H9 (cell line): ENCODE results near the gene C2orf80. TPM values are rescaled to one million over a fixed set of nuclear protein-coding genes. Genes with fewer than 3 reads are reported as not detected.

Source experiments
- DNase-seq: peaks from one replicate; pipeline ENCODE4 v3.0.0-alpha.2; 2017
- H2AFZ ChIP-seq: one replicate; pipeline ENCODE4 v1.6.1; 2013; ENCODE audit warnings: mild to moderate bottlenecking, low read length, control low read depth, moderate library complexity
- H2AK5ac ChIP-seq: 2 replicates; pipeline ENCODE4 v1.6.1; 2013; ENCODE audit warnings: low read length, control low read depth, mixed read lengths; ENCODE audit not compliant: insufficient read length
- H2BK120ac ChIP-seq: one replicate; pipeline ENCODE4 v1.6.1; 2013; ENCODE audit warnings: low read depth, mild to moderate bottlenecking, low read length, control low read depth, inconsistent platforms; ENCODE audit not compliant: poor library complexity, severe bottlenecking
- H2BK12ac ChIP-seq: 2 replicates; pipeline ENCODE4 v1.6.1; 2013; ENCODE audit warnings: low read length, control low read depth, mixed read lengths, low read depth; ENCODE audit not compliant: insufficient read length
- H2BK15ac ChIP-seq: 2 replicates; pipeline ENCODE4 v1.6.1; 2013; ENCODE audit warnings: low read depth, low read length, control low read depth
- H2BK20ac ChIP-seq: one replicate; pipeline ENCODE4 v1.6.1; 2013; ENCODE audit warnings: low read depth, mild to moderate bottlenecking, low read length, control low read depth, inconsistent platforms; ENCODE audit not compliant: poor library complexity, severe bottlenecking
- H2BK5ac ChIP-seq: 2 replicates; pipeline ENCODE4 v1.6.1; 2013; ENCODE audit warnings: low read length, control low read depth, mixed read lengths; ENCODE audit not compliant: insufficient read length
- H3K14ac ChIP-seq: 2 replicates; pipeline ENCODE4 v1.6.1; 2013; ENCODE audit warnings: low read length, control low read depth; ENCODE audit not compliant: insufficient read depth
- H3K18ac ChIP-seq: 2 replicates; pipeline ENCODE4 v1.6.1; 2013; ENCODE audit warnings: low read depth, mild to moderate bottlenecking, mixed read lengths, low read length, control low read depth; ENCODE audit not compliant: insufficient read length
- H3K23ac ChIP-seq: 2 replicates; pipeline ENCODE4 v1.6.1; 2013; ENCODE audit warnings: low read length, control low read depth, mixed read lengths, low read depth; ENCODE audit not compliant: insufficient read length
- H3K23me2 ChIP-seq: 2 replicates; pipeline ENCODE4 v1.6.1; 2013; ENCODE audit warnings: low read depth, mild to moderate bottlenecking, mixed read lengths, low read length, control low read depth; ENCODE audit not compliant: insufficient read length, poor library complexity, severe bottlenecking
- H3K27ac ChIP-seq: 2 replicates; pipeline ENCODE4 v1.5.1; 2013; ENCODE audit warnings: low read length, control low read depth, mixed read lengths, low read depth; ENCODE audit not compliant: insufficient read length
- H3K27me3 ChIP-seq: 2 replicates; pipeline ENCODE4 v1.6.1; 2013; ENCODE audit warnings: low read length, control low read depth, inconsistent platforms; ENCODE audit not compliant: insufficient read depth
- H3K4ac ChIP-seq: 2 replicates; pipeline ENCODE4 v1.6.1; 2013; ENCODE audit warnings: low read depth, mild to moderate bottlenecking, control low read depth, inconsistent platforms, low read length, moderate library complexity
- H3K4me1 ChIP-seq: 2 replicates; pipeline ENCODE4 v1.6.1; 2013; ENCODE audit warnings: low read length, control low read depth, inconsistent platforms; ENCODE audit not compliant: insufficient read depth
- H3K4me2 ChIP-seq: 2 replicates; pipeline ENCODE4 v1.6.1; 2013; ENCODE audit warnings: low read length, control low read depth, mixed read lengths; ENCODE audit not compliant: insufficient read length, insufficient read depth
- H3K56ac ChIP-seq: 2 replicates; pipeline ENCODE4 v1.6.1; 2013; ENCODE audit warnings: low read depth, mild to moderate bottlenecking, mixed read lengths, low read length, control low read depth; ENCODE audit not compliant: insufficient read length
- H3K79me1 ChIP-seq: 2 replicates; pipeline ENCODE4 v1.6.1; 2013; ENCODE audit warnings: low read depth, mild to moderate bottlenecking, moderate library complexity, low read length, control low read depth, inconsistent platforms; ENCODE audit not compliant: insufficient read depth, poor library complexity, severe bottlenecking
- H3K79me2 ChIP-seq: 2 replicates; pipeline ENCODE4 v1.6.1; 2013; ENCODE audit warnings: low read length, control low read depth, inconsistent platforms; ENCODE audit not compliant: insufficient read depth
- H3K9ac ChIP-seq: 2 replicates; pipeline ENCODE4 v1.6.1; 2013; ENCODE audit warnings: low read length, control low read depth, mixed read lengths; ENCODE audit not compliant: insufficient read length; ENCODE audit errors: extremely low read depth
- H3K9me3 ChIP-seq: one replicate; pipeline ENCODE4 v1.6.1; 2013; ENCODE audit warnings: low read depth, low read length, inconsistent platforms; ENCODE audit not compliant: control insufficient read depth
- H3T11ph ChIP-seq: one replicate; pipeline ENCODE4 v1.6.1; 2013; ENCODE audit warnings: mild to moderate bottlenecking, low read length, control low read depth, inconsistent platforms
- H4K20me1 ChIP-seq: one replicate; pipeline ENCODE4 v1.6.1; 2013; ENCODE audit not compliant: control insufficient read depth, insufficient read length, insufficient read depth
- H4K5ac ChIP-seq: 2 replicates; pipeline ENCODE4 v1.6.1; 2013; ENCODE audit warnings: low read depth, mild to moderate bottlenecking, mixed read lengths, low read length, control low read depth; ENCODE audit not compliant: insufficient read length
- H4K8ac ChIP-seq: replicated peaks from 2 replicates; pipeline ENCODE4 v1.6.1; 2013; ENCODE audit warnings: low read length, control low read depth, mixed read lengths, low read depth; ENCODE audit not compliant: insufficient read length
- H4K91ac ChIP-seq: 2 replicates; pipeline ENCODE4 v1.6.1; 2013; ENCODE audit warnings: low read depth, mild to moderate bottlenecking, moderate library complexity, mixed read lengths, low read length, control low read depth; ENCODE audit not compliant: insufficient read length
- H3K27ac Mint-ChIP-seq, 3 experiments: 2 replicates in 2 of 3; 3 replicates in 1 of 3; pipeline ENCODE4 v1.8.0; 2020 to 2021; ENCODE audit warnings: mixed read lengths in 3 of 3, mild to moderate bottlenecking in 1 of 3, moderate library complexity in 1 of 3
- H3K27me3 Mint-ChIP-seq: 2 replicates; pipeline ENCODE4 v1.8.0; 2021; ENCODE audit warnings: low read depth, mild to moderate bottlenecking, moderate library complexity, mixed read lengths
- H3K36me3 Mint-ChIP-seq, 3 experiments: 2 replicates in 2 of 3; 3 replicates in 1 of 3; pipeline ENCODE4 v1.8.0; 2020 to 2021; ENCODE audit warnings: low read depth in 3 of 3, mixed read lengths in 3 of 3; ENCODE audit not compliant: insufficient read depth in 1 of 3
- H3K4me1 Mint-ChIP-seq, 2 experiments: 2 replicates each; pipeline ENCODE4 v1.8.0; 2020; ENCODE audit warnings: mixed read lengths in 2 of 2
- H3K4me3 Mint-ChIP-seq, 2 experiments: 2 replicates in 1 of 2; 3 replicates in 1 of 2; pipeline ENCODE4 v1.8.0; 2020 to 2021; ENCODE audit warnings: mild to moderate bottlenecking in 2 of 2, mixed read lengths in 2 of 2, moderate library complexity in 1 of 2
- H3K9me3 Mint-ChIP-seq, 2 experiments: 2 replicates in 1 of 2; 3 replicates in 1 of 2; pipeline ENCODE4 v1.8.0; 2020; ENCODE audit warnings: mild to moderate bottlenecking in 2 of 2, mixed read lengths in 2 of 2, moderate library complexity in 1 of 2
- WGBS: extraction: QIAGEN DNeasy Blood & Tissue Kit; methylation state at CpG from one replicate; pipeline ENCODE4 v1.1.7; 2013; ENCODE audit warnings: missing lambda C conversion rate, low lambda C conversion rate, mixed read lengths; ENCODE audit not compliant: insufficient read length; ENCODE audit errors: extremely low coverage; 5-methylcytosine and 5-hydroxymethylcytosine counted together
- total RNA-seq: library from RNA; stranded (reverse); gene quantifications from 2 replicates; pipeline ENCODE4 v1.2.1, GENCODE V29; 2021
- TF ChIP-seq, protein P1 (sequence below): fragments of 200-600 bp; sonication (generic); conservative IDR thresholded peaks from 3 replicates; pipeline ENCODE4 v1.8.0; 2021; ENCODE audit warnings: antibody characterized with exemption, mild to moderate bottlenecking

Gene C2orf80
- total RNA-seq, 1 experiment from 2014 or later, result not detected

GRCh38 chr2:208186893-208187292 lies 2.9 kb downstream of the C2orf80 start:
- TF ChIP-seq, protein P1, sequence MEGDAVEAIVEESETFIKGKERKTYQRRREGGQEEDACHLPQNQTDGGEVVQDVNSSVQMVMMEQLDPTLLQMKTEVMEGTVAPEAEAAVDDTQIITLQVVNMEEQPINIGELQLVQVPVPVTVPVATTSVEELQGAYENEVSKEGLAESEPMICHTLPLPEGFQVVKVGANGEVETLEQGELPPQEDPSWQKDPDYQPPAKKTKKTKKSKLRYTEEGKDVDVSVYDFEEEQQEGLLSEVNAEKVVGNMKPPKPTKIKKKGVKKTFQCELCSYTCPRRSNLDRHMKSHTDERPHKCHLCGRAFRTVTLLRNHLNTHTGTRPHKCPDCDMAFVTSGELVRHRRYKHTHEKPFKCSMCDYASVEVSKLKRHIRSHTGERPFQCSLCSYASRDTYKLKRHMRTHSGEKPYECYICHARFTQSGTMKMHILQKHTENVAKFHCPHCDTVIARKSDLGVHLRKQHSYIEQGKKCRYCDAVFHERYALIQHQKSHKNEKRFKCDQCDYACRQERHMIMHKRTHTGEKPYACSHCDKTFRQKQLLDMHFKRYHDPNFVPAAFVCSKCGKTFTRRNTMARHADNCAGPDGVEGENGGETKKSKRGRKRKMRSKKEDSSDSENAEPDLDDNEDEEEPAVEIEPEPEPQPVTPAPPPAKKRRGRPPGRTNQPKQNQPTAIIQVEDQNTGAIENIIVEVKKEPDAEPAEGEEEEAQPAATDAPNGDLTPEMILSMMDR, result no peak
- H2AFZ ChIP-seq, result no peak overlapping the region
- H4K5ac ChIP-seq, result no peak overlapping the region
- peaks cover 66 to 79% of the 10 kb centered on the region in 2 experiments for H3K4me1 Mint-ChIP-seq
- H3K9me3 Mint-ChIP-seq, result no peaks in the 10 kb centered on the region
- no CpG with 5 or more reads among the region's 2 CpGs for WGBS
- no peaks in the 10 kb centered on the region for H3K36me3 Mint-ChIP-seq
- no peak overlapping the region for H2BK20ac ChIP-seq
- no peak overlapping the region for H3K27ac Mint-ChIP-seq
- H3K4me3 Mint-ChIP-seq, result peak overlapping the region in 1 of 2 experiments; percentile 45; a peak in 2 of 5 replicates
- no peak overlapping the region for H3K14ac ChIP-seq
- H2BK15ac ChIP-seq, result no peak overlapping the region
- no peak overlapping the region for H4K91ac ChIP-seq
- no peak overlapping the region for H2AK5ac ChIP-seq
- no peaks in the 10 kb centered on the region for H3K79me1 ChIP-seq
- peaks cover 4% of the 10 kb centered on the region for H3K23me2 ChIP-seq
- H3K4ac ChIP-seq, result no peak overlapping the region
- no peak for DNase-seq
- H2BK12ac ChIP-seq, result no peak overlapping the region
- no peaks in the 10 kb centered on the region for H3K79me2 ChIP-seq
- no peak overlapping the region for H3K23ac ChIP-seq
- no peaks in the 10 kb centered on the region for H4K20me1 ChIP-seq
- no peak overlapping the region for H3K27ac ChIP-seq
- H2BK5ac ChIP-seq, result no peak overlapping the region
- no peaks in the 10 kb centered on the region for H3K27me3 Mint-ChIP-seq
- peaks cover 8% of the 10 kb centered on the region for H3K4me1 ChIP-seq
- H4K8ac ChIP-seq, result no peak overlapping the region
- no peak overlapping the region for H3K9ac ChIP-seq
- no peak overlapping the region for H2BK120ac ChIP-seq
- no peak overlapping the region for H3T11ph ChIP-seq
- no peak overlapping the region for H3K56ac ChIP-seq
- no peaks in the 10 kb centered on the region for H3K9me3 ChIP-seq
- no peak overlapping the region for H3K4me2 ChIP-seq
- H3K27me3 ChIP-seq, result no peaks in the 10 kb centered on the region
- H3K18ac ChIP-seq, result no peak overlapping the region
